ENCODE data around the gene HDAC10. TPM values are rescaled to one million over a fixed set of nuclear protein-coding genes. Genes with fewer than 3 reads are reported as not detected.

Gene HDAC10
- total RNA-seq, 1 donor from 2014 or later = 12.7 TPM

DNA sequence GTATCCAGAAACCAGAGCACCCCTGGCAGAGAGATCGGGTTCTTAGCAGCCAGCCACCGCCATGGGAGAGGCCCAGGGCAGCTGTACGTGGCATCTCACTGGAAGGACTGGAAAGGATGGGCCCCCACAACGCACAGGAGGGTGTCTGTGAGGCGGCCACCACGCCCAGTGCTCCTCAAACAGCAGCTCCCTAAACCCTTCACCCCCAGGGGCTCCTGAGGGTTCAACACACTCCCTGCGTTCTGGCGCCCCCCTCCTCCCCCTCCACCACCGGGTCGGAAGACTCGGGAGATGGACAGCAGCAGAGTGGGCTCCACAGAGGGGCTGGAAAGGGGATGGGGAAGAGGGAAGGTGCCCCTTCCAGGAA lies 9.4 kb upstream of the HDAC10 start:
- no peak for ATAC-seq
- DNase-seq = no peak
- intact Hi-C loops (cut with micrococcal nuclease) = no loop called here

DNA sequence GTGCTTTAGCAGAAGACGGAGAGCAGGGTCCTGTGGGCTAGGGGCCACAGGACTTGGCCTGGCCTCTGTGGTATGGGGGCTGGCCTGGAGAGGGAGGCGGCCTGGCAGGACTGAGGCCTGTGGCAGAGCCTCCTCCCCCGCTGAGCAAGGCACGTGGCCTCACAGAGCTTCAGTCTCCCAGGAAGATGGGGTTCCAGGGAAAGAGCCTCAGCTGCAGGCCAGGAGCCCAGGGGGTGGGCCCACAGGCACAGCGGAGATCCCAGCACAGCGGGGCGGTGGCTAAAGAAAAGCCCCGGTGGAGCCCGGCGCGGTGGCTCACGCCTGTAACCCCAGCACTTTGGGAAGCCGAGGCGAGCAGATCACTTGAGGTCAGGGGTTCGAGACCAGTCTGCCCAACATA lies 8.2 kb upstream of the HDAC10 start:
- DNase-seq = no peak
- intact Hi-C loops (cut with micrococcal nuclease) = no loop called here
- ATAC-seq = no peak

DNA sequence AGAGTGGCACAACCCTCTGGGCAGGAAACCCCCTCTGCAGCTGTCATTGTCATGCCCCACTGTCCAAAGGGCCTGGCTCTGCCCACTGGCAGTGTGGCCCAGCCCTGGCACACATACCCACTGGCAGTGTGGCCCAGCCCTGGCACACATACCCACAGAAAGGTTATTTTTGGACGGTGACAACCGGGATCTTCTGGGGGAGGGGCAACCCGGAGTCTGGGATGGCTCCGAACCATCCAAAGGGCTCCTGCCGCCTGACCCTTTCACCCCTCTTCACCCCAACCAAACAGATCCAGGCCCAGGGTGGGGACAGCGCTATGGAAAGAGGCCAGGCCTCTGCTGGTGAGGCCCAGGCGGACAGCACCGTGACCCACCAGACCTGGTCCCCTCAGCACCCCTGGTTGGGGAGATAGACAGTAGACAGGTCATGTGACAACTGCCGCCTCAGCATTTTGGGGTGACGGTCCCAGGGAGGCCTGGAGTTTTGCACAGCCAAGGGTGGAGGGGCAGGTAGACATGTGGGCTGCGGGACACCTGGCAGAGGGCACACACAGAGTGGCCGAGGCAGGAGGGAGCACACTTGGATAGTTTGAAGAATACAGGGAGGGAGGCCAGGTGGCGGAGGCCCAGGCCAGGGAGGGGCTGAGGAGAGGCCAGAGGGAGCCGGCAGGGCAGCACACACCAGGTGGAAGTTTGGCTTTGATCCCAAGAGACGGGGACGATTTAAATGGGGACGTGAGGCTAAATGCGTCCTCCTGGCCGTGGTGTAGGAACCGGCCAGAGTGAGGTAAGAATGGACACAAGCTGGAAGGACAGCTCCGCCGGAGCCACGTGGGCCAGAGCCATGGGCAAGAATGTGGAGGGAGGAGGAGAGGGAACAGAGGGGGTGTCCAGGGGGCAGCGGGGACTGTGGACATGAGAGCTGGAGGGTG lies 7.6 kb upstream of the HDAC10 start:
- DNase-seq = peak; percentile 79

GRCh38 chr22:50257451-50258360 lies 6.6 kb upstream of the HDAC10 start:
- intact Hi-C loops (cut with micrococcal nuclease) = no loop called here
- peak; percentile 3 for ATAC-seq
- DNase-seq = no peak

More for the DNA sequence above, 7.6 kb upstream of the HDAC10 start:
- intact Hi-C loops (cut with micrococcal nuclease) = no loop called here
- ATAC-seq = peak; percentile 83

GRCh38 chr22:50257041-50257440 lies 6.0 kb upstream of the HDAC10 start:
- DNase-seq (no peak), ATAC-seq (no peak)
- intact Hi-C loops (cut with micrococcal nuclease) = no loop called here

DNA sequence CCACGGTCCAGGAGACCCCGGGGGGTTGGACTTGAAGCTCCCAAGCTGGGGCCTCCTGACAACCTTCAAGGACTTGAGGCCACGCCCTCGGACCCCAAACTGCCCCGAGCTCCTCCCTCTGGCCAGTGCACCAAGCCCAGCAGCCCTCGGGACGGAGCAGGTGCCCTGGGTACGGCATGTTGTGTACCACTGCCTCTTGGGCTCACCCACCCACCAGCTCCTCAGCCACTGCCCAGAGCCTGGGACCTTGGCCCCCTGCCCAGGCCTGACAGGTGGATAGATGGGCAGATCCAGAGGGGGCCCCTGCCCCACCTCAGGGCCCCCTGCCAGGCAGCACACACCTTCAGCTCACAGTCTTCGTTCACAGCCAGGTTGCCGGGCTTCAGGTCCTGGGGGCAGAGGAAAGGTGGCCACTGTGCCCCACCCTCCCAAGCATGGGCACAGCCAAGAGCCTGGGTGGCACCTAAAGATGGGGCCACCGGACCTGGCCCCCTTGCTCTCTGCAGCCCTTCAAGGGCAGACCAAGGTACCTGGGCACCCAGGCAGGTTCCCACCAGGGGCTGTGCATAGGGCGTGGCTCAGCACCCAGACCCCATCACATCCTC lies 5.3 kb upstream of the HDAC10 start:
- intact Hi-C loops (cut with micrococcal nuclease) = no loop called here
- no peak for DNase-seq

DNA sequence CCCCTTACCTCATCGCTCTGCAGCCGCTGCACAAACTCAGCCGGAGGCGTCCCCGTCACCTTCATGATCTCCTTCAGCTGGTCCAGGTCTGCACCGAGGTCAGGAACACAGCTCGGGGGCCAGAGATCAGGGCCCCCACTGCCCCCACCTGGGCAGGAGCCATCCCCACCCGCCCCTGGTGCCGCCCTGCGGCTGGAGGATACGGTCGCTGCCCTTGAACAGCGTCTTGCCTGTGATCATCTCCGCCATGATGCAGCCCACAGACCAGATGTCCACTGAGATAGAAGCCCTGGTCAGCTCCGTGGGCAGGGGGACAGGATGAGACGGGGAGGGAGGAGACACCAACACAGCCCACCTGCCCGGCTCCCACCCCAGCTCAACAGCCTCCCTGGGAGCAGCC lies 4.5 kb upstream of the HDAC10 start:
- DNase-seq = no peak
- ATAC-seq = no peak
- intact Hi-C loops (cut with micrococcal nuclease) = no loop called here

More for the DNA sequence above, 5.3 kb upstream of the HDAC10 start:
- ATAC-seq = no peak

- DNase-seq = no peak
- intact Hi-C loops (cut with micrococcal nuclease) = no loop called here
- ATAC-seq = no peak
These were observed 4.0 kb upstream of the HDAC10 start for GRCh38 chr22:50255099-50255498.

GRCh38 chr22:50253941-50254340 lies 2.9 kb upstream of the HDAC10 start:
- ATAC-seq (no peak), DNase-seq (no peak)
- intact Hi-C loops (cut with micrococcal nuclease) = no loop called here

DNA sequence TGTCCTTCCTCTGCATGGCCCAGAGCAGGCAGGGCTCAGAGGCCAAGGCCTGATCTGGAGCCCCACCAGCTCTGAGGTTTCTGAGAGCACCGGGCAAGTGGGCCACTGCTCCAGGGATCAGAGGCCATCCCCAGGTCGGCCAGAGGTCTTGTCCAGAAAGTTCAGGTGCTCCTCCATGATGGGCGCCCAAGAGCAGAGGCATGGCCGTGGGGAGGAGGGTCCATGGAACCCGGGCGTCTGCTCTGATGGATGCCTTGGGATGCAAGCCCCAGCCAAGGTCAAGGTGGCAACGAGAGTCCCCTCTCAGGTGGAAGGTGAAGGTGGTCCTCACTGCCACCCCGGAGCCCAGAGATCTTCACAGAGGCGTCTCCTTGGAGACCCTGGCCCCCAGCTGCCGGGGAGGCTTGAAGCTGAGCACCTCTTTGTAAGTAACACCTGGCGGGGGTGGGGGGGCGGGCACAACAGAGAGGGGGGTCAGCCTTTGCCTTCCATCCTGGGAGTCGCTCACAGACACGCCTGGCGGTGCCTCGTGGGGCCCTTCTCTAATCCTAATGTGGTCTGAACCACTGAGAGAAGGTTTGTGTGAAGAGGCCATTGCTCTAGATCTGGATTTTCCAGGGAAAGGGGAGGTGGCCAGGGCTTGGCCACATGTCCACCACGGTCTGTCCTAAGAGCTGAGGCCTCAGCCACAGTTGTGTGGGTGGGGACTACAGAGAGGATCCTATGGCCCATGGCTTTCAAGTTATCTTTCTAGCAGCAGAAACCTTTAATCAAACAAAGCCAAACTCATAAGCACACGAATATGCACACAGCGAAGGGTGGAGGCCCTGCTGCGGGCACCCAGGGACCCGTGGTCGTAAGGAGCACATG lies 2.2 kb upstream of the HDAC10 start:
- no peak for DNase-seq
- intact Hi-C loops (cut with micrococcal nuclease) = no loop called here
- no peak for ATAC-seq

DNA sequence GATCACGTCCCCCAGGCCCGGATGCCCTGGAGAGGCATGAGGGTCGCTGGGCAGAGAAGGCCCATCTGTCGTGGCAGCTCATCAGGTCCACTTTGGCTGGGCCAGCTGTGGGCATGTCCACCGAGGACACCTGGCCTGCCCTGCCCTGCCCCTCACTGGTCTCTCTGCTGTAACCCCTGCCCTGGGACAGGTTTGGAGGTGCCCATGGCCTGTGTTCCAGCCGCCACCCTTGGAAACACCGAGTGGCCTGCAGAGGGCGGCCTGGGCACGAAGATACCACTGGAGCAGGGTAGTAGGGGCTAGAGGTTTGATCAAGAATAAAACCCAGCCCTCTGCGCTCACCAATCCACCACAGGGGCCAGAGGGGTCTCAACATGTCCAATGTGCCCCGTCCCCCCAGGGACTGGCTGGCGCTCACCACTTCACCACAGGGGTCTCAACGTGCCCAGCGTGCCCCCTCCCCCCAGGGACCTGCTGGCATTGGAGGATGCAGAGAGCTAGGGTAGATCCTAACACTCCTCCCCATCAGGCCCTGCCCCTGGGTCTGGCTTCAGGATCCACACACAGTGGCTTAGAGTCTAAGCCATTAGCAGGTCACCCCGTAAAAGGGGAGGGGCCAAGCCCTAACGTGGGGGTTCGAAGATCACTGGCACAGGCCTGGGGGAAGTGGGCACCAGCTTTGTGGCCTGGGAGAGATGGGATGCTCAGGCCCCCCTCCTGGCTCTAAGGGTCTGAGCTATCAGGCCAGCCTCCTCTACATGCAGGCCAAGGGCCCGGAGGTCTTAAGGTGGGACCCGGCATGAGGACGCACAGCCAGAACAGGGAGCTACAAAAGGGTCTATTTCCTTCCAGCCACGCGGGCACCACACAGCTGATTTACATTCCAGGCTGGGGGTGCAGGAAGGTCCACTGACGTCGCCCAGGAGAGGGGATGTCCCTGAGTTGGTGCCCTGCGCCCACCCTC lies 1.3 kb upstream of the HDAC10 start:
- DNase-seq = peak; percentile 86
- peak; percentile 79 for ATAC-seq
- intact Hi-C loops (cut with micrococcal nuclease) = no loop called here

- no peak for DNase-seq
- ATAC-seq = peak; percentile 1
- intact Hi-C loops (cut with micrococcal nuclease) = no loop called here
These were observed 514 bp upstream of the HDAC10 start for GRCh38 chr22:50251477-50252081.

DNA sequence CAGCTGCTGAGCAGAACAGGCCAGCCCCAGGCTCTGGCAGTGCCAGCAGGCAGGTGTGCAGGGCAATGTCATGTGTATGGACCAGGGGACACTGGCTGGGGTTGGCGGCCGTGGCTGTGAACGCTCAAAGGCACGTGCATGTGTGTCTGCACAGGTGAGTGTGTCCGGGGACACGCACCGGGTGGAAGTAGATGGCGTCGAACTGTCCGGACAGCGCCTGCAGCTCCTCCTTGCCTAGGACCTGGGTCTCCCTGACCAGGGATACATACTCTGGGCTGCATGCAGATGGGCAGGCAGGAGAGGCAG lies 863 bp downstream of the HDAC10 start:
- DNase-seq (no peak), ATAC-seq (no peak)
- intact Hi-C loops (cut with micrococcal nuclease) = no loop called here

DNA sequence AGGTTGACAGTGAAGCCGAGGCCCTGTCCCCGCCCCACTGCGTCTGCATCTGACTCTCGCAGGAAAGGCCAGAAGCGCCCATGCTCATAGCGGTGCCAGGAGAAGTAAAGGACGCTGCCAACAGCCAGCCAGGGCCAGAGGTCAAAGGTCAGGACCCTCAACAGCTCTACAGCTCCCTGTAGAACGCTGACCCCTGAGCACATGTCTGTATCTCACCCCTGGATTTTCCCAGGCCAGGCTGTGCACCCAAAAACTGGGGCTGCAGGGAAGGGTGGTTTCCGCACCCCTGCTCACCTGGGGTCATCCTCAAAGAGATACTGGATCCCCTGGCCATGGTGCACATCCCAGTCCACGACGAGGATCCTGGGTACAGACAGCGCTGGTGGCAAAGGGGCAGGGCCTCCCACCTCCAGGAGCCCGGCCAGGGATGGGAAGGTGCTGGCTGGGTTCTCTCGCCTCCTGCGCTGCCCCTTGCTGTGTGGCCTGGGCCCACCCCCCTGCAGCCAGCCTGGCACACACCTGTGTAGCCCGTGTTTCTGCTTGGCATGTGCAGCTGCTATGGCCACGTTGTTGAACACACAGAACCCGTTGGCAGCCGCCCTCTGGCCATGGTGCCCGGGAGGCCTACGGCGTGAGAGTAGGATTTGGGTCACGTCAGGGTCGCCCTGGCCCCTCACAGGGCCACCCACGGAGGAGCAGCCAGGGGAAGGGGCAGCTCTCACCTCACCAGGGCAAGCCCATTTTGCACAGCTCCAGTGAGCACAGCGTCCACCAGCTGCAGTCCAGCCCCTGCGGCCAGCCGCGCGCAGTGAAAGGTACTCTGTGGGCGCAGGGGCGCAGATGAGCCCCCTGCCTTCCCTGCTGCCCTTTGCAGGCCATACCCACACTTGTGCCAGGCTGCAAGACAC lies 1.5 kb downstream of the HDAC10 start:
- DNase-seq (no peak), ATAC-seq (no peak)
- intact Hi-C loops (cut with micrococcal nuclease) = loop anchor here (10.0 kb wide), 1 partner anchor 95 kb away; the partner anchor contains the start of gene PPP6R2

DNA sequence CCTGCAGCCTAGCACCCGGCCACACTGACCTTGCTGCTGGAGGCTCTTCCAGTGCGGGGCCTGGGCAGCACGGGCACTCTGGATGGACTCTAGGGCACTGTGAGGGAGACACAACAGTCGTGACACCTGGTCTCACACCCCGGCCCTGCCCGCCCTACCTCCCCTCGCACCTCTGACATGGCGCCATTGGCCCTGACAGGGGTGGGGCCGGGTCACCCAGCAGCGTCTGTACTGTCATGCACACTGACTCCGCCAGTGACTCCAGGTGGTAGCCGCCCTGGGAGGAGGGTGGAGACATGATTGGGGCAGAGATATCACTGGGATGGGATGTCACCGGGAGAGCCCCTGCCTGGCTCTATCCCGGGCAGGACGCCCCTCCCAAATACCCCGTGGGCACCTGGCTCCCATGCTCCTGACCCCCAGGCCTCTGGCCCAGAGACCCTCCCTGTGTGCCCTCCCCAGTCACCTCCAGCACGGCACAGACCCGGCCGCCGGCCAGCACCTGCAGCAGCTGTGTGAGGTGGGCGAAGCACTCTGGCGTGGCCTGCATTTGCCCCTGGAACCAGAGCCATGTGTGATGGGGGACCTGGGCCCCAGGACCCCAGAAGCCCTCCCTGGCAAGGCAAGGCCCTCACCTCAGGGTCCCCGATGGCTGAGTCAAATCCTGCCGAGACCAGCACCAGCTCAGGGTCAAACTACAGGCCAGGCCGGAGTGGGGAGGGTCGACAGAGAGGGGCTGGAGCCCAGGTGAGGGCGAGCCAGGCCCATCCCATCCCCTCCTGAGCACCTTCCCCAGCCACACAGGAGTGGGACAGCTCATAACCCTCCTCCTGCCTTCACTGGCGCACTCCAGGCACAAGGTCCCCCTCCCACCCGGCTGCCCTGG lies 2.6 kb downstream of the HDAC10 start:
- no peak for ATAC-seq
- intact Hi-C loops (cut with micrococcal nuclease) = loop anchor here (10.0 kb wide), 1 partner anchor 96 kb away; the partner anchor contains the start of gene PPP6R2
- no peak for DNase-seq

Data from left ventricle myocardium superior (tissue), 1 donor.